ENCODE measurements around the gene EEF1AKMT3. TPM values are rescaled to one million over a fixed set of nuclear protein-coding genes. Genes with fewer than 3 reads are reported as not detected.

Gene EEF1AKMT3
- total RNA-seq, 3 donors from 2014 or later (not counting 1 experiment from before 2014, with no cell fraction given), result 1.3 to 2.6 (median 2.2) TPM

- no peak overlapping the region for H3K4me3 ChIP-seq (ENCODE audit: low read length)
- 94% methylated on average over 11 of the region's 11 CpGs for WGBS (ENCODE audit: insufficient coverage)
- Mint-ChIP-seq H3K27ac (peak overlapping the region in 1 of 2 donors; percentile 28), H3K36me3 (peaks cover 11% of the 10 kb centered on the region), H3K9me3 (no peaks in the 10 kb centered on the region), H3K27me3 (ENCODE audit: low read depth in 2 of 2) (no peaks in the 10 kb centered on the region), H3K4me3 (peak overlapping the region; percentile 75), H3K4me1 (peaks cover 33 to 34% of the 10 kb centered on the region in 2 donors)
- TF ChIP-seq, protein P1, sequence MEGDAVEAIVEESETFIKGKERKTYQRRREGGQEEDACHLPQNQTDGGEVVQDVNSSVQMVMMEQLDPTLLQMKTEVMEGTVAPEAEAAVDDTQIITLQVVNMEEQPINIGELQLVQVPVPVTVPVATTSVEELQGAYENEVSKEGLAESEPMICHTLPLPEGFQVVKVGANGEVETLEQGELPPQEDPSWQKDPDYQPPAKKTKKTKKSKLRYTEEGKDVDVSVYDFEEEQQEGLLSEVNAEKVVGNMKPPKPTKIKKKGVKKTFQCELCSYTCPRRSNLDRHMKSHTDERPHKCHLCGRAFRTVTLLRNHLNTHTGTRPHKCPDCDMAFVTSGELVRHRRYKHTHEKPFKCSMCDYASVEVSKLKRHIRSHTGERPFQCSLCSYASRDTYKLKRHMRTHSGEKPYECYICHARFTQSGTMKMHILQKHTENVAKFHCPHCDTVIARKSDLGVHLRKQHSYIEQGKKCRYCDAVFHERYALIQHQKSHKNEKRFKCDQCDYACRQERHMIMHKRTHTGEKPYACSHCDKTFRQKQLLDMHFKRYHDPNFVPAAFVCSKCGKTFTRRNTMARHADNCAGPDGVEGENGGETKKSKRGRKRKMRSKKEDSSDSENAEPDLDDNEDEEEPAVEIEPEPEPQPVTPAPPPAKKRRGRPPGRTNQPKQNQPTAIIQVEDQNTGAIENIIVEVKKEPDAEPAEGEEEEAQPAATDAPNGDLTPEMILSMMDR (IDR thresholded peaks at IDR 0.05), result no peak
- peaks cover 36% of the 10 kb centered on the region for H3K4me1 ChIP-seq (ENCODE audit: control insufficient read depth, insufficient read depth, low read length)
- no peak for ATAC-seq
- H3K27me3 ChIP-seq (ENCODE audit: control insufficient read depth, insufficient read depth, low read length), result no peaks in the 10 kb centered on the region
- DNase-seq, result no peak
- peaks cover 30% of the 10 kb centered on the region for H3K36me3 ChIP-seq (ENCODE audit: control insufficient read depth, insufficient read depth, low read length)
- intact Hi-C loops (cut with micrococcal nuclease), result loop anchor here (5.0 kb wide), 1 partner anchor 63 kb away; the partner anchor contains the start of gene CTDSP2
- no peaks in the 10 kb centered on the region for H3K9me3 ChIP-seq (ENCODE audit: control insufficient read depth, insufficient read depth, low read length)
- H3K27ac ChIP-seq (ENCODE audit: low read length), result no peak overlapping the region
These were observed 11.4 kb downstream of the EEF1AKMT3 start for GRCh38 chr12:57783861-57784260.

DNA sequence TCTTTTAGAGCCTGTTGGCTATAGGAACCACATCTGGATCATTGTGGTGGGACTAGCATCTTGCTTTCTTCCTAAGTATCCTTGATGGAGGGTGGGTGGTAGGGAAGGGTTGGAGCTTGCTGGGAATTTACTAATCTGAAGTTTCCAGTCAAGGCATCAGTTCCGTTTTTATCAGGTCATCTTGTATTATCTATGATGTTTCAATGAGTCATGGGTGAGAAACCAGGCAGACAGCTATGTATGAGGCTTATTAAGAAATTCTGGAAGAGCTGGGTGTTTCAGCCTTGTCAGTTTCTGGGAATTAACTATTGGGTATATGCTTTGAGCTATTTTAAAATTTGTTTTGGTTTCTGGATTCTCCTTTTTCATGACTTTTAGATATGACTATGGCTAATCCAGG, 21.5 kb downstream of the EEF1AKMT3 start:
- TF ChIP-seq, protein P1 (IDR thresholded peaks at IDR 0.05), result no peak
- H3K4me1 Mint-ChIP-seq, result no peaks in the 10 kb centered on the region
- no peaks in the 10 kb centered on the region for H3K27me3 Mint-ChIP-seq (ENCODE audit: low read depth in 2 of 2)
- intact Hi-C loops (cut with micrococcal nuclease), result no loop called here
- WGBS (ENCODE audit: insufficient coverage), result 81% methylated on average over 1 of the region's 1 CpG
- H3K27ac Mint-ChIP-seq, result no peak overlapping the region
- H3K27ac ChIP-seq (ENCODE audit: low read length), result no peak overlapping the region
- DNase-seq (no peak), ATAC-seq (no peak)
- no peaks in the 10 kb centered on the region for H3K9me3 ChIP-seq (ENCODE audit: control insufficient read depth, insufficient read depth, low read length)
- no peaks in the 10 kb centered on the region for H3K9me3 Mint-ChIP-seq
- H3K4me3 Mint-ChIP-seq, result no peak overlapping the region
- peaks cover 12% of the 10 kb centered on the region for H3K36me3 Mint-ChIP-seq
- no peaks in the 10 kb centered on the region for H3K27me3 ChIP-seq (ENCODE audit: control insufficient read depth, insufficient read depth, low read length)
- peaks cover 60% of the 10 kb centered on the region for H3K36me3 ChIP-seq (ENCODE audit: control insufficient read depth, insufficient read depth, low read length)
- H3K4me1 ChIP-seq (ENCODE audit: control insufficient read depth, insufficient read depth, low read length), result no peaks in the 10 kb centered on the region
- H3K4me3 ChIP-seq (ENCODE audit: low read length), result no peak overlapping the region

GRCh38 chr12:57795354-57795753, 22.9 kb downstream of the EEF1AKMT3 start:
- DNase-seq (no peak), ATAC-seq (no peak)
- peaks cover 60% of the 10 kb centered on the region for H3K36me3 ChIP-seq (ENCODE audit: control insufficient read depth, insufficient read depth, low read length)
- Mint-ChIP-seq H3K9me3 (no peaks in the 10 kb centered on the region), H3K27me3 (ENCODE audit: low read depth in 2 of 2) (no peaks in the 10 kb centered on the region), H3K27ac (no peak overlapping the region), H3K4me3 (no peak overlapping the region), H3K36me3 (peaks cover 12% of the 10 kb centered on the region), H3K4me1 (peaks cover 0 to 6% of the 10 kb centered on the region in 2 donors)
- no peaks in the 10 kb centered on the region for H3K27me3 ChIP-seq (ENCODE audit: control insufficient read depth, insufficient read depth, low read length)
- H3K4me3 ChIP-seq (ENCODE audit: low read length), result no peak overlapping the region
- TF ChIP-seq, protein P1 (IDR thresholded peaks at IDR 0.05), result no peak
- no peak overlapping the region for H3K27ac ChIP-seq (ENCODE audit: low read length)
- H3K4me1 ChIP-seq (ENCODE audit: control insufficient read depth, insufficient read depth, low read length), result no peaks in the 10 kb centered on the region
- no peaks in the 10 kb centered on the region for H3K9me3 ChIP-seq (ENCODE audit: control insufficient read depth, insufficient read depth, low read length)
- intact Hi-C loops (cut with micrococcal nuclease), result no loop called here
- WGBS (ENCODE audit: insufficient coverage), result 98% methylated on average over 4 of the region's 6 CpGs

DNA sequence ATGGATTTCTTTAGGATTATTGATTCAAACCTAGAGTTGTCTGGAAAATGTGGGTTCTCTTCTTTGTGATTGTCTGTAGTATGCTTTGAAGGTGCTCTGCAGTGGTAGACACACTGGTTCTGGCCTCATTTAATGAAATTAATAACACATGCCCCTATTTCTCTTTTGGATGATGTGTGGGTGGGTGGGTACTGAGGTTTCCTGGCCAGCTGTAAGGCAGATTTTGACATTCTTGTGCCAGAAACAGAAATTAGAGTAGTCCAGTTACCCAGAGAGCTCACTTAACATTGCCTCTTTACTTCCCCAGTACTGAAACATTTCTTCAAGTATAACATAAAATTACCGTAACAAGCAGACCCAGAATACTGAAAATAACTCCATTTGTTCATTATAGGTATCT, 24.6 kb downstream of the EEF1AKMT3 start:
- peaks cover 12% of the 10 kb centered on the region for H3K36me3 Mint-ChIP-seq
- intact Hi-C loops (cut with micrococcal nuclease), result no loop called here
- H3K36me3 ChIP-seq (ENCODE audit: control insufficient read depth, insufficient read depth, low read length), result peaks cover 54% of the 10 kb centered on the region
- H3K9me3 ChIP-seq (ENCODE audit: control insufficient read depth, insufficient read depth, low read length), result no peaks in the 10 kb centered on the region
- no peak overlapping the region for H3K27ac Mint-ChIP-seq
- no peaks in the 10 kb centered on the region for H3K27me3 ChIP-seq (ENCODE audit: control insufficient read depth, insufficient read depth, low read length)
- no peaks in the 10 kb centered on the region for H3K27me3 Mint-ChIP-seq (ENCODE audit: low read depth in 2 of 2)
- no peak overlapping the region for H3K27ac ChIP-seq (ENCODE audit: low read length)
- peaks cover 0 to 6% of the 10 kb centered on the region in 2 donors for H3K4me1 Mint-ChIP-seq
- WGBS (ENCODE audit: insufficient coverage), result no CpG with 5 or more reads among the region's 1 CpG
- no peak overlapping the region for H3K4me3 ChIP-seq (ENCODE audit: low read length)
- H3K9me3 Mint-ChIP-seq, result no peaks in the 10 kb centered on the region
- H3K4me3 Mint-ChIP-seq, result no peak overlapping the region
- no peaks in the 10 kb centered on the region for H3K4me1 ChIP-seq (ENCODE audit: control insufficient read depth, insufficient read depth, low read length)
- ATAC-seq, result no peak
- no peak for DNase-seq
- TF ChIP-seq, protein P1 (IDR thresholded peaks at IDR 0.05), result no peak

Measured in natural killer cell (primary cell).